Measurements from ENCODE around the gene DDX17. TPM values are rescaled to one million over a fixed set of nuclear protein-coding genes. Genes with fewer than 3 reads are reported as not detected.

Gene DDX17
- total RNA-seq, 2 experiments from 2014 or later = 508 to 626 TPM

DNA sequence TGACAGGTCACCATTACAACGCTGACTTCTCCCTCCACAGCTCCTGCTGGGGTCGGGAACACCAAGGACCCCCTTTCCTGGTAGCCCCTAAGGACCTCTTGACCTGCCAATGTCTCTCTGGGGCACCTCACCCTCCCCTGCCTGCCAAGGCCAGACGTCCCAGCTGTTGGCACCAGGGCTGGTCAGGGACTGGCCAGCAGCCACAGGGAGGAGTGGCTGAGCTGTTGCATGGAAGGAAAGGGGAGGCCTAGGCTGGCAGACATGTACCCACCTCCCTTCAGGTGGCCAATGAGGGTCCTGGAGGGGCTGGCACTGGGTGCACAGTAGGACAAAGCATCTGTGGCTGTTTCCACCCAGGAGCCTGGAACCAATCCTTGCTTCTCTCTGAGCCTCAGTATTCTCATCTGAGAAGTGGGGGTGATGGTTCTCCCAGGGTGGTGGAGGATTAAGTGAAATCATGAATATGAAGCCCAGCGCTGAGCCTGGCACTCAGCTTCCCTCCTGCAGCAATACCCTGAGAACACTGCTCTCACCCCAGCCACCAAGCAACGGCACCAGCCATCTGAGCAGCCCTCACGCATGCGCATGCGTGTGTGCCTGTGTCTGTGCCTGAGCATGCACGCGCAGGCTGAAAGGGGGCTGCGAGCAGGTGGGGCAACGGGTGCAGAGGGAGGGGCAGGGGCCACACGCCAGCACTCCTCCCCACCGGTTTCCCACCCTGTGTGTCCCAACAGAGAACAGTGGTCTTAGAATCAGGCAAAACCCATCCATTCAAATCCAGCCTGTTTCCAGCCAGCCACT lies 57.0 kb downstream of the DDX17 start:
- CTCF ChIA-PET (ENCODE audit: unreplicated experiment) = no interaction called here

DNA sequence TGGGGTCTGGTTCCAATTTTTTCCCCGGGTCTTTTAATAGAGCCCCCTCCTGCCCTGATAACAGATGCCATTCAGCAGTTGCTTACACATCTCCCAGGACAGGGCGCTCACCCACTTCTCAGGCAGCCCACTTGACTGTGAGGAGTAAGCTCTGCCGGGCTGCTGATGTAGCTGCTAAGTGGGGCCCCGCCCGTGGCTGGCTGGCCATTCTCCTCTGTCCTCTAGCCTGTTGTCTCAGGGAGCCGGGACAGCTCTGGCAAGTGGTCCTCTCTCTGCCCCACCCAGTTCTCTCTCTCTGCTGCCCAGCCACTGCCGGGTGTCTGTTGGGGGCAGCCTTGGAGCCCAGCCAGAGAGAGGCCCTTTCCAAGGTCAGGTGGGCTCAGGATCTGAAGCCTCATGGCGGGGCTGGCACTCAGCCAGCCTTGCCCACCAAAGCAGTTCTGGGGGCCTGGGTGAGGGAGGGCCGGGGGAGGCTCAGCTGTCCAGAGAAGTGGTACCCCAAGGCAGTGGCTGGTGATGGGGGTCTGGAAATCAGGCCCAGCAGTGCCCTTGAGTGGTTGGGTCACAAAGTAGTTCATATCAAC lies 60.0 kb downstream of the DDX17 start:
- BruUV-seq (replicated peaks) = no TSS peak
- no peak overlapping the region for H3K4me2 ChIP-seq (ENCODE audit: low read length)
- no peaks in the 10 kb centered on the region for H3K9me2 ChIP-seq (ENCODE audit: insufficient read depth, low read length)
- no peaks in the 10 kb centered on the region for H3K36me3 ChIP-seq (ENCODE audit: insufficient read depth, low read length)
- no peak for TF ChIP-seq EZH2phosphoT487 (IDR thresholded peaks at IDR 0.05; ENCODE audit: borderline replicate concordance, low read depth, low read length)
- no peak for TF ChIP-seq CTCF (conservative IDR thresholded peaks at IDR 0.05; ENCODE audit: low read length)
- intact Hi-C loops (cut with micrococcal nuclease; ENCODE audit: unreplicated experiment) = no loop called here
- ChIA-PET POLR2A (interaction anchor here (0.6 kb wide), 1 partner anchor 1848 kb away, joined by 3 read pairs; no protein-coding TSS in a partner anchor), CTCF (ENCODE audit: unreplicated experiment) (no interaction called here)
- H4K20me1 ChIP-seq (ENCODE audit: insufficient read depth, low read length) = no peaks in the 10 kb centered on the region
- no peaks in the 10 kb centered on the region for H3K4me1 ChIP-seq (ENCODE audit: insufficient read depth, low read length, poor library complexity, severe bottlenecking)
- H3K4me3 ChIP-seq (ENCODE audit: low read depth, low read length, poor library complexity, severe bottlenecking) = no peak overlapping the region
- no peak overlapping the region for H3K27ac ChIP-seq (ENCODE audit: low read depth, low read length, poor library complexity, severe bottlenecking)
- no peaks in the 10 kb centered on the region for H3K79me2 ChIP-seq (ENCODE audit: insufficient read depth, low read depth, low read length)
- DNase-seq (ENCODE audit: low spot score) = no peak
- H2AFZ ChIP-seq (ENCODE audit: low read length) = no peak overlapping the region
- H3K9me3 ChIP-seq (ENCODE audit: low read length) = no peaks in the 10 kb centered on the region

More for the DNA sequence above, 57.0 kb downstream of the DDX17 start:
- intact Hi-C loops (cut with micrococcal nuclease; ENCODE audit: unreplicated experiment) = no loop called here
- TF ChIP-seq EZH2phosphoT487 (IDR thresholded peaks at IDR 0.05; ENCODE audit: borderline replicate concordance, low read depth, low read length) = no peak
- H2AFZ ChIP-seq (ENCODE audit: low read length) = no peak overlapping the region
- no peaks in the 10 kb centered on the region for H3K9me2 ChIP-seq (ENCODE audit: insufficient read depth, low read length)
- H4K20me1 ChIP-seq (ENCODE audit: insufficient read depth, low read length) = no peaks in the 10 kb centered on the region
- POLR2A ChIA-PET = interaction anchor here (0.6 kb wide), 1 partner anchor 454 kb away, joined by 3 read pairs; no protein-coding TSS in a partner anchor
- BruUV-seq (replicated peaks) = no TSS peak
- H3K9me3 ChIP-seq (ENCODE audit: low read length) = no peaks in the 10 kb centered on the region
- DNase-seq (ENCODE audit: low spot score) = no peak
- no peak overlapping the region for H3K27ac ChIP-seq (ENCODE audit: low read depth, low read length, poor library complexity, severe bottlenecking)
- no peaks in the 10 kb centered on the region for H3K4me1 ChIP-seq (ENCODE audit: insufficient read depth, low read length, poor library complexity, severe bottlenecking)
- no peak overlapping the region for H3K4me2 ChIP-seq (ENCODE audit: low read length)
- H3K36me3 ChIP-seq (ENCODE audit: insufficient read depth, low read length) = no peaks in the 10 kb centered on the region
- no peaks in the 10 kb centered on the region for H3K79me2 ChIP-seq (ENCODE audit: insufficient read depth, low read depth, low read length)
- no peak overlapping the region for H3K4me3 ChIP-seq (ENCODE audit: low read depth, low read length, poor library complexity, severe bottlenecking)

GRCh38 chr22:38444783-38445182 lies 61.3 kb downstream of the DDX17 start:
- Histone ChIP-seq H3K4me3 (ENCODE audit: low read depth, low read length, poor library complexity, severe bottlenecking) (no peak overlapping the region), H3K36me3 (ENCODE audit: insufficient read depth, low read length) (no peaks in the 10 kb centered on the region), H3K79me2 (ENCODE audit: insufficient read depth, low read depth, low read length) (no peaks in the 10 kb centered on the region), H3K27ac (ENCODE audit: low read depth, low read length, poor library complexity, severe bottlenecking) (no peak overlapping the region), H3K4me1 (ENCODE audit: insufficient read depth, low read length, poor library complexity, severe bottlenecking) (no peaks in the 10 kb centered on the region), H3K9me2 (ENCODE audit: insufficient read depth, low read length) (no peaks in the 10 kb centered on the region), H2AFZ (ENCODE audit: low read length) (no peak overlapping the region), H3K9me3 (ENCODE audit: low read length) (no peaks in the 10 kb centered on the region), H3K4me2 (ENCODE audit: low read length) (no peak overlapping the region), H4K20me1 (ENCODE audit: insufficient read depth, low read length) (no peaks in the 10 kb centered on the region)
- POLR2A ChIA-PET = no interaction called here
- CTCF ChIA-PET (ENCODE audit: unreplicated experiment) = no interaction called here
- no peak for DNase-seq (ENCODE audit: low spot score)
- intact Hi-C loops (cut with micrococcal nuclease; ENCODE audit: unreplicated experiment) = no loop called here
- no peak for TF ChIP-seq EZH2phosphoT487 (IDR thresholded peaks at IDR 0.05; ENCODE audit: borderline replicate concordance, low read depth, low read length)
- no peak for TF ChIP-seq CTCF (conservative IDR thresholded peaks at IDR 0.05; ENCODE audit: low read length)
- BruUV-seq (replicated peaks) = no TSS peak
